GM18508 (cell line): ENCODE measurements around the gene IGDCC3.

Source experiments
- ATAC-seq: cut with Tn5 transposase; IDR thresholded peaks from one replicate; pipeline ENCODE4 v1.9.1; 2021; ENCODE audit warnings: moderate number of reproducible peaks; ENCODE audit not compliant: insufficient read depth, unreplicated experiment

IGDCC3 gene

GRCh38 chr15:65331811-65332210 lies 46.0 kb downstream of the IGDCC3 start:
- ATAC-seq = no peak

DNA sequence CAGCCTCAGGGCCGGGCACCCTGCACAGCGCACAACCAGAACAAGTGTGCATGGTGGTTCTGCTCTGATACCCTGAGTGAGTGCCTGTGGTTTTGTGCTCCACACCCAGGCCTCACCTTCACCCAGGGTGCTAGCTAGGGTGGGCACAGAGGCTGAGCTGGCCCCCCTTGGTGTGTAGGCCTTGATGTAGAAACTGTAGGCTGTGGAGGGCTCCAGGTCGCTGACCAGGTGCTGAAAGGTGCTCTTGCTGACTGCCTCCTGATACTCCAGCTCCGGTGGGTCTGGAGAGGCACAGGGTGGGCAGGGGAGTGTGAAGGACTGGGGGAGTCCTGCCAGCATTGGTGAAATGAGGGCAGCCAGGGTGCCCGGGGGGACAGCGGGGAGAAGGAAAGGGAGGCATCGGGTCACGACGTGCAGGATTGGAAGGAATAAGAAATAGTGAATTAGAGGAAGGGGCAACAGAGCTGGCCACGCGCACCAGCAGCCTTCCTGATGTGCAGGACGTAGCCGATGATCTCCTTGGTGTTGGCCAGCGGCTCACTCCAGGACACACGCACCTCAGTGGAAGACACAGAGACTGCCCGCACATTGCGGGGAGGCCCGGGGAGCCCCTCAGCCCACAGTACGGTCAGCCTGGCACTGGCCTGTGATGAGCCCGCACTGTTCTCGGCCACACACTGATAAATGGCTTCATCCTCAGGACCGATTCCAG lies 46.7 kb downstream of the IGDCC3 start:
- no peak for ATAC-seq

- no peak for ATAC-seq
Observed at GRCh38 chr15:65329984-65330735, 47.6 kb downstream of the IGDCC3 start.

GRCh38 chr15:65329288-65329983 lies 48.4 kb downstream of the IGDCC3 start:
- ATAC-seq = no peak

DNA sequence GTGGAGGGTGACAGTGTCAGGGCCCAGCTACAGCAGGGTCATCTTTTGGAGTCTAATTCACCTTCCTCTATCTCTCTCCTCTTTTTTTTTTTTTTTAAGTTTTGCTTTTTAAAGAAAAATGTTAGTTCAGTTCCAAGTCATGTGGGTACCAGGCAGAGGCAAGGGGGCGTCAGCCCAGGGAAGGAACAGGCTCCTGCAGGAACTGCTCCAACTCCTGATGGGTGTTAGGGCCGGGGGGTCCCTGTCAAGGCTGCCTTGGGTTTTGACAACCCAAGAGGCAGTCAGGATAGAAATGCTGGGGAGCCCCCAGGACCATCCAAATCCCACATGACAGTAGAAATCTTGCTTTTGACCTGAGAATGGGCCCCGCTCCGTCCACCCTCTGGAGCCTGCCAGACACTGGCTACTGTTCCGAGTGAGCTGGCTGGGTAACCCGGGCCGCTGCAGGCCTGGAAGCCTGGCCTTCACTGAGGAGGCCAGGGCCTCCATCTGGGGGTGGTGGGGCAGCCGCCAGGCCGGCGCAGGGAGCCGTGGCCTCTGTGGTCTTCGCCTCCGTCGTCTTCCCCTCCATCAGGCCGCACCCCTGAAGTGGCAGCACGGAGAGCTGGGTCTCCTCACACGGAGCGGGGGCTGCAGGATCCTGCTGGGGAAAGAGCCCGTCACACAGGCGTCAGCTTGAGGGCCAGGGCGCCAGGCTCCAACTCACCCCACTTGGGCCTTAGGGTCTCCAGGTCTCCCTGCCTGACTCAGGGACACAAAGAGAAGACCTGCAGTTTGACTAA lies 49.1 kb downstream of the IGDCC3 start:
- no peak for ATAC-seq

DNA sequence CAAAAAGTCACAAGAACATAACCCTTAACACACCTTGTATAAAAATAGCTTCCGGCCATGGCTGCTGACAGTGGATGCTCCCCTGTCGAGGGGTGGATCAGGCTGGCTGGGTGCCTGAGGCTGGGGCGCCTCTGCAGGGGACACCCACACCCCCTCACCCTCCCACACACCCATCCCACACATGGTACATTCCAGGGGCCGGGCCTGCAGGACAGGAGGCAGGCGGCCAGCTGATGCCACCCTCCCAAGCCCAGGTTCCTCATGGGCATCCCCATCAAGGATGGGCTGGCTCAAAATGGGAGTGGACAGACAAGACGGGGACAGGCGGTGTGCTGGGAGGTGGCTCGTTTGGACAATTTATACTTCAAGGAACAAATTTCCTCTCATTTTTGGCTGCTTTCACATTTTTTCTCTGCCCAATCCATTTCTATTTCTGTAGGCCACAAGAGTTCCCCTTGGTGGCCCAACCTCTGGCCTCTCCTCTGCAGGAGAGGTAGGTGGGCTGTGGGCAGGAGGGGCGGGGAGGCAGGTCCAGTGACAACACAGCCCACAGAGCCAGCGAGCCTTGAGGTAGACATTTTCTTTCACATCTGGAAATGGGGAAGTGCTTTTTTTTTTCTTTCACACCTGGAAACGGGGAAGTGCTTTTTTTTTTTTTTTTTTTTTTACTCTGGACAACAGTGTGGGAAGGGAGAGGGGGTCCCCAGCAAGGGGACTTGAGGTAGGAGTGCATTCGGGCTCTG lies 50.0 kb downstream of the IGDCC3 start:
- ATAC-seq = no peak

GRCh38 chr15:65326818-65327217 lies 51.0 kb downstream of the IGDCC3 start:
- ATAC-seq = no peak

DNA sequence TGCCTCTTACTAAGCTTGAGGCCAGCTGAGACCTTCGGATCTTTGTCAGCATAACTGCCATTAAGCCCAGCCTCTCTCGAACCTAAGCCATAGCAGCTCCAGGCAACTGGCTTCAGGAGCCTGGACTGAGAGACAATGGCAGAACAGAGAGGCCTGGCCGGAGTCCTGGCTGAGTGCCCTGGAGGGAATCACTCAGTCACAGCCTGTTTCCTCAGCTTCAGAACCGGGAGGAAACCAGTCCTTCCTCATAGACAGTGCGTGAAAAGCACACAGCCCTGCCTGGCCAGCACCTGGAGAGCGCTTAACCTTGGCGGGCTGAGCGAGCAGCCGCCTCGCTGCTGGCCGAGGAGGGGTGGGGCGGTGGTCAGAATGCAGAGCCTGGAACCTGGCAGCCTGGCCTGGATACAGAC lies 51.7 kb downstream of the IGDCC3 start:
- no peak for ATAC-seq

DNA sequence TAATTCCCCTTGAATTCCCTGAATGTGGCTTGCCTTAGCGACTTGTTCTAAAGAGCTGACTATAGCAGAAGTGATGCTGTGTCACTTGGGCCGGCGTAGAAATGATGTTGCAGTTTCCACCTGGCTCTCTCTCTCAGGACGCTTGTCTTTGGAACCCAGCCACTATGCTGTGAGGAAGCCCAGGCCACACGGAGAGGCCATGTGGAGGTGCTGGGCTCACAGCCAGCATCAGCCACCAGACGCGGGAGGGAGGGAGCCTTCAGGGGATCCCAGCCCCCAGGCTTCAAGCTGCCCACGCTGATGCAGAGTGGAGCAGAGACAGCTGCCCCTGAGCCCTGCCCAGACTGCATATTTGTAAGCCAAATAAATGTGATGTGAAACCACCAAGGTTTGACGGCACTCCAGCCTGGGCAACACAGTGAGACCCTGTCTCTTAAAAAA lies 54.7 kb downstream of the IGDCC3 start:
- ATAC-seq = no peak

DNA sequence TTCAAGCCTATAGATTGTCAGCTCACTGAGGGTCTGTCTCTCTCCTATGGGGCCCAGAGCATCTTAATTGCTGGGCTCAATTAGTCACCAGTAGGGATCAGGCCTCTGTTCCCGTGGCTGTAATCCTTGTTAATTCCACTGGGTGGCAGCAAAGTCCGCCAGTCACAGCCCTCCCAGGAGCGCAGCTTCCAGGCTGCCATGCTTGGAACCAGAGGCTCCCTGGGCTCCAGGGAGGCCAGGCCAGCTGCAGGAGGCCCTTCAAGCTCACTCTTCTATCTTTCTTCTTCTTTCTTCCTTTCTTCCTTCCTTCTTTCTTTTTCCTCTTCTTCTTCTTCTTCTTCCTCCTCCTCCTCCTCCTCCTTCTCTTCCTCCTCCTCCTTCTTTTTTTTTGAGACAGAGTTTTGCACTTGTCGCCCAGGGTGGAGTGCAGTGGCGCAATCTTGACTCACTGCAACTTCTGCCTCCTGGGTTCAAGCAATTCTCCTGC lies 58.9 kb downstream of the IGDCC3 start:
- no peak for ATAC-seq

- ATAC-seq = no peak
Observed at GRCh38 chr15:65312400-65312916, 65.3 kb downstream of the IGDCC3 start.

GRCh38 chr15:65311760-65312159 lies 66.0 kb downstream of the IGDCC3 start:
- ATAC-seq = no peak

GRCh38 chr15:65310431-65311137 lies 67.2 kb downstream of the IGDCC3 start:
- no peak for ATAC-seq

DNA sequence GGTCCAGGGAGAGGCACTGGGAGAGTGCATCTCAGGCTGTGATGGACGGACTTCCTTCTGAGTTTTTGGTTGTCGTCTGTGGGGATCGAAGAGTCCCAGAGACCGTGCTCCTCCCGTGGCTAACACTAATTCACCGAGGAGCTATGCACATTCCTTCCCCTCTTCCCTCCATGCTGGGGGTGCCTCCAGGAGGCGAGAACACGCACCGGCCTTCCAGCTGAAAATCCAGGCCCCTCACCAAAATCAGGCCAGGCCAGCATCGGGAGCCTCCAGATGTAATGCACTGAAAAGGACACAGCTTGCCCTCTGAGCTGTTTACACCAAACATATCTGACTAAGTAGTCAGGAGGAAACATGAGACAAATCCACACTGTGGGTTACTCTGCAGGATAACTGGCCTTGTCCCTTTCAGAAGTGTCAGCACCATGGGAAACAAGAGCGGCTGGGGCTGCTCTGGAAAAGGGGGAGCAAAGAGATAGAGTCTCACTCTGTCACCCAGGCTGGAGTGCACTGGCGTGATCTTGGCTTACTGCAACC lies 67.9 kb downstream of the IGDCC3 start:
- no peak for ATAC-seq

DNA sequence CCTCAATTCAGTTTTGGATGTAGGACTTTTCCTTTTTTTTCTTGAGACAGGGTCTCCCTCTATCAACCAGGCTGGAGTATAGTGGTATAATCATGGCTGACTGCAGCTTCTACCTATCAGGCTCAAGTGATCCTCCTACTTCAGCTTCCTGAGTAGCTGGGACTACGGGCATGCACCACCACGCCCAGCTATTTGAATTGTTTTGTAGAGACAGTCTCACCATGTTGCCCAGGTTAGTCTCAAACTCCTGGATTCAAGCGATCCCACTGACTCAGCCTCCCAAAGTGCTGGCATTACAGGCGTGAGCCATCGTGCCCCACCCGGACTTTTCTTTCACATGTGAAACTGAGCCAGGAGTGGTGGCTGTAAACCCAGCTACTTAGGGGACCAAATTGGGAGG lies 69.8 kb downstream of the IGDCC3 start:
- no peak for ATAC-seq

DNA sequence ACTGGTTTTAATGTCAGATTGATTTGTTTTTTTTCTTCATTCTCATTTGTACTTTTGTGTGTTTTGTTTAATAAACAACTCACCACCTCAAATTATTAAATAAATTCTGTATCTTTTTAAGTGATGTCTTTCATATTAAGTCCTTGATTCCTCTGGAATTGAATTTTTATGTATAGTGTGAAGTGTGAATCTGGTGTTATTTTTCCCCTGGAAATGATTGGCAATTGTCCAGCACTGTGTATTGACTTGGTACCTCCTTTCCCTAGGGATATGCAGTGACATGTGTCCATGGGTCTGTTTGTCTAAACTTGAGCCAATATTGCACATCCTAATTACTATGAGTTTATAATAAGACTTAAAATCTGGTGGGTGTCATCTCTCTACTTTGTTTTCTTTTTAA lies 71.3 kb downstream of the IGDCC3 start:
- ATAC-seq = no peak

DNA sequence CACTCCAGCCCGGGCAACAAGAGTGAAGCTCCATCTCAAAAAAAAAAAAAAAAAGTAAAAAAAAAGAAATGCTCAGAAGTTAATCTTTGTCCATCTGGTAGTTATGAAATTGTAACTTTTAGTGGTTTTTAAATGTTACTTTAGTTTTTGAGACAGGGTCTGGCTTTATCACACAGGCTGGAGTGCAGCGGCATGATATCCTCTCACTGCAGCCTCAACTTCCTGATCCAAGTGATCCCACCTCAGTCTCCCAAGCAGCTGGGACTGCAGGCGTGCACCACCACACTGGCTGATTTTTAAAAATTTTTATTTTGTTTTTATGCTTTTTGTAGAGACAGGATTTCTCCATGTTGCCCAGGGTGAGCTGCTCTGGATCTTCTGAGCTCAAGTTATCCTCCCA lies 72.0 kb downstream of the IGDCC3 start:
- no peak for ATAC-seq

DNA sequence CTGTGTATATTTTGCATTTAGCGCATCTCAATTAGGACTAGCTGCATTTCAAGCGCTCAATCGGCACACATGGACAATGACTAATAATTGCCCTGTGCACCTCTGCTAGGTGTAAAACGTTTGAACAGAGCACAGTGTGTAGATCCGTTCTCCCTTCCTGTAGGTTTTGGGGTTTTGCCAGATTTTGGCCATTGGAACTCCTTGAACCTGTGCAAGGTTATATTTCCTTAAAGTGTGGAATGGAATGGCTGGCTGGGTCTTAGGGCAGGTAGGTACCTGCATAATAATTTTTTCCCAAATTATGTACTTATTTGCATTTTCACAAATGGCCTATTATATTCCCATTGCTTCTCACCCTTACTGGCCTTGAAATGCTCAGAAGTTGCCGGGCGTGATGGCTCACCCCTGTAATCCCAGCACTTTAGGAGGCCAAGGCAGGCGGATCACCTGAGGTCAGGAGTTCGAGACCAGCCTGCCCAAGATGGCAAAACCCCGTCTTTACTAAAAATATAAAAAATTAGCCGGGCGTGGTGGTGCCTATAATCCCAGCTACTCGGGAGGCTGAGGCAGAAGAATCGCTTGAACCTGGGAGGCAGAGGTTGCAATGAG lies 72.5 kb downstream of the IGDCC3 start:
- no peak for ATAC-seq
